Measurements from ENCODE around the gene PPM1M.
"Not testable (repeated sequence)": the region's sequence is repeated elsewhere in the genome, so short reads cannot be mapped to it uniquely, and the experiment has no call there.

The PPM1M gene

GRCh38 chr3:52278510-52279069 lies 33.0 kb downstream of the PPM1M start, which contains the start of gene WDR82:
WDR82 (minus strand) TSS chr3:52278649; CDS start chr3:52278361, 288 bp downstream.
- H3K4me1 Mint-ChIP-seq (ENCODE audit: low read depth): peaks cover 64% of the 10 kb centered on the region
- peak within 1 kb of the TSS; percentile 97 for H3K27ac Mint-ChIP-seq
- peak; percentile 99 for DNase-seq
- peak within 1 kb of the TSS; percentile 89 for H3K4me3 Mint-ChIP-seq
- H3K27me3 Mint-ChIP-seq: no peaks in the 10 kb centered on the region
- peaks cover 89% of the 10 kb centered on the region for H3K36me3 Mint-ChIP-seq (ENCODE audit: low read depth)
- H3K9me3 Mint-ChIP-seq: no peaks in the 10 kb centered on the region

GRCh38 chr3:52279596-52279995 lies 34.0 kb downstream of the PPM1M start:
- Mint-ChIP-seq H3K4me3 (peak overlapping the region; percentile 89), H3K27ac (peak overlapping the region; percentile 97), H3K36me3 (ENCODE audit: low read depth) (peaks cover 85% of the 10 kb centered on the region), H3K27me3 (no peaks in the 10 kb centered on the region), H3K4me1 (ENCODE audit: low read depth) (peaks cover 61% of the 10 kb centered on the region), H3K9me3 (no peaks in the 10 kb centered on the region)
- DNase-seq: no peak

GRCh38 chr3:52280050-52280461 lies 34.5 kb downstream of the PPM1M start:
- Mint-ChIP-seq H3K9me3 (no peaks in the 10 kb centered on the region), H3K36me3 (ENCODE audit: low read depth) (peaks cover 81% of the 10 kb centered on the region), H3K4me1 (ENCODE audit: low read depth) (peaks cover 61% of the 10 kb centered on the region), H3K4me3 (peak overlapping the region; percentile 89), H3K27me3 (no peaks in the 10 kb centered on the region), H3K27ac (peak overlapping the region; percentile 97)
- DNase-seq: no peak

- peaks cover 68% of the 10 kb centered on the region for H3K36me3 Mint-ChIP-seq (ENCODE audit: low read depth)
- peaks cover 64% of the 10 kb centered on the region for H3K4me1 Mint-ChIP-seq (ENCODE audit: low read depth)
- no peaks in the 10 kb centered on the region for H3K9me3 Mint-ChIP-seq
- H3K4me3 Mint-ChIP-seq: peak overlapping the region; percentile 3
- peak; percentile 37 for DNase-seq
- H3K27me3 Mint-ChIP-seq: no peaks in the 10 kb centered on the region
- peak overlapping the region; percentile 89 for H3K27ac Mint-ChIP-seq
Observed at GRCh38 chr3:52281981-52282801, 36.6 kb downstream of the PPM1M start.

- Mint-ChIP-seq H3K27me3 (no peaks in the 10 kb centered on the region), H3K27ac (peak overlapping the region; percentile 83), H3K4me3 (peak overlapping the region; percentile 15), H3K4me1 (ENCODE audit: low read depth) (peaks cover 64% of the 10 kb centered on the region), H3K9me3 (no peaks in the 10 kb centered on the region), H3K36me3 (ENCODE audit: low read depth) (peaks cover 66% of the 10 kb centered on the region)
- DNase-seq: no peak
Observed at GRCh38 chr3:52283306-52283705, 37.7 kb downstream of the PPM1M start.

GRCh38 chr3:52284051-52284450 lies 38.5 kb downstream of the PPM1M start:
- DNase-seq: peak; percentile 27
- not testable (repeated sequence) for H3K27me3 Mint-ChIP-seq, H3K4me3 Mint-ChIP-seq, H3K9me3 Mint-ChIP-seq
- peak overlapping the region; percentile 55 for H3K27ac Mint-ChIP-seq
- peaks cover 59% of the 10 kb centered on the region for H3K36me3 Mint-ChIP-seq (ENCODE audit: low read depth)
- peaks cover 66% of the 10 kb centered on the region for H3K4me1 Mint-ChIP-seq (ENCODE audit: low read depth)

GRCh38 chr3:52286777-52287110 lies 41.2 kb downstream of the PPM1M start:
- Mint-ChIP-seq H3K27ac (peak overlapping the region; percentile 100), H3K4me1 (ENCODE audit: low read depth) (peaks cover 53% of the 10 kb centered on the region), H3K36me3 (ENCODE audit: low read depth) (peaks cover 49% of the 10 kb centered on the region), H3K27me3 (no peaks in the 10 kb centered on the region), H3K4me3 (peak overlapping the region; percentile 99), H3K9me3 (no peaks in the 10 kb centered on the region)
- no peak for DNase-seq

- Mint-ChIP-seq H3K36me3 (ENCODE audit: low read depth) (peaks cover 55% of the 10 kb centered on the region), H3K27ac (peak overlapping the region; percentile 100), H3K4me3 (peak overlapping the region; percentile 99), H3K9me3 (no peaks in the 10 kb centered on the region), H3K27me3 (no peaks in the 10 kb centered on the region), H3K4me1 (ENCODE audit: low read depth) (peaks cover 36% of the 10 kb centered on the region)
- no peak for DNase-seq
Observed at GRCh38 chr3:52288674-52289073, 43.1 kb downstream of the PPM1M start.

GRCh38 chr3:52289338-52289746 lies 43.8 kb downstream of the PPM1M start:
- Mint-ChIP-seq H3K36me3 (ENCODE audit: low read depth) (peaks cover 55% of the 10 kb centered on the region), H3K9me3 (no peaks in the 10 kb centered on the region), H3K4me1 (ENCODE audit: low read depth) (peaks cover 31% of the 10 kb centered on the region), H3K27me3 (no peaks in the 10 kb centered on the region), H3K27ac (no peak overlapping the region), H3K4me3 (no peak overlapping the region)
- no peak for DNase-seq

GRCh38 chr3:52289747-52290595 lies 44.4 kb downstream of the PPM1M start:
- peaks cover 58% of the 10 kb centered on the region for H3K36me3 Mint-ChIP-seq (ENCODE audit: low read depth)
- H3K9me3 Mint-ChIP-seq: no peaks in the 10 kb centered on the region
- H3K4me1 Mint-ChIP-seq (ENCODE audit: low read depth): peaks cover 28% of the 10 kb centered on the region
- no peak overlapping the region for H3K27ac Mint-ChIP-seq
- no peak for DNase-seq
- H3K4me3 Mint-ChIP-seq: no peak overlapping the region
- H3K27me3 Mint-ChIP-seq: no peaks in the 10 kb centered on the region

GRCh38 chr3:52290596-52291507 lies 45.3 kb downstream of the PPM1M start:
- H3K27me3 Mint-ChIP-seq: no peaks in the 10 kb centered on the region
- no peaks in the 10 kb centered on the region for H3K9me3 Mint-ChIP-seq
- H3K27ac Mint-ChIP-seq: no peak overlapping the region
- peaks cover 60% of the 10 kb centered on the region for H3K36me3 Mint-ChIP-seq (ENCODE audit: low read depth)
- no peak for DNase-seq
- H3K4me1 Mint-ChIP-seq (ENCODE audit: low read depth): peaks cover 24% of the 10 kb centered on the region
- no peak overlapping the region for H3K4me3 Mint-ChIP-seq

- Mint-ChIP-seq H3K27ac (no peak overlapping the region), H3K4me3 (no peak overlapping the region), H3K9me3 (no peaks in the 10 kb centered on the region), H3K4me1 (ENCODE audit: low read depth) (peaks cover 21% of the 10 kb centered on the region), H3K36me3 (ENCODE audit: low read depth) (peaks cover 62% of the 10 kb centered on the region), H3K27me3 (no peaks in the 10 kb centered on the region)
- peak; percentile 57 for DNase-seq
Observed at GRCh38 chr3:52291508-52292181, 46.1 kb downstream of the PPM1M start.

GRCh38 chr3:52292247-52293065 lies 46.9 kb downstream of the PPM1M start:
- peaks cover 17% of the 10 kb centered on the region for H3K4me1 Mint-ChIP-seq (ENCODE audit: low read depth)
- no peaks in the 10 kb centered on the region for H3K27me3 Mint-ChIP-seq
- H3K36me3 Mint-ChIP-seq (ENCODE audit: low read depth): peaks cover 55% of the 10 kb centered on the region
- H3K4me3 Mint-ChIP-seq: no peak overlapping the region
- no peak overlapping the region for H3K27ac Mint-ChIP-seq
- no peaks in the 10 kb centered on the region for H3K9me3 Mint-ChIP-seq
- no peak for DNase-seq
